GM21381 (cell line): ENCODE results near the gene MECP2.

ENCODE experiments used
- ATAC-seq: cut with Tn5 transposase; IDR thresholded peaks from one replicate; pipeline ENCODE4 v1.9.1; 2021; ENCODE audit warnings: mild to moderate bottlenecking, moderate library complexity; ENCODE audit not compliant: unreplicated experiment

Gene MECP2

GRCh38 chrX:154116426-154117211 is 19.1 kb upstream of the MECP2 start:
- ATAC-seq, result no peak

DNA sequence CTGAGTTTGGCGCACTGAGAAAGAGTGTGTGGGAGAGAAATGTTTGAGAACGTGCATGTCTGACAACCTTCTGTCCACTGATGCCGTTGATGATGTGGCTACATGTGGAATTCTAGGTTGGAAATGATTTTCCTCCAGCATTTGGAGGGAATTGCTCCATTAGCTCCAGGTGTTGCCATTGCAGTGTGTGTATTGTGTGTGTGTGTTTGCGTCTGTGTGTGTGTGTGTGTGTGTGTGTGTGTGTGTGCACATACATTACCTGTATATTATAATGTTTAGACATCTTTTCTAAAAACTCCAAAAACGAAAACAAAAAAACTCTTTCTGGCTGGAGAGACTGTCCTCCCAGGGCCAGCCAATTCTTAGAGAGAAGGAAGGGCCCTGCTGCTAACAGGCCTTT is 18.2 kb upstream of the MECP2 start:
- ATAC-seq, result no peak

DNA sequence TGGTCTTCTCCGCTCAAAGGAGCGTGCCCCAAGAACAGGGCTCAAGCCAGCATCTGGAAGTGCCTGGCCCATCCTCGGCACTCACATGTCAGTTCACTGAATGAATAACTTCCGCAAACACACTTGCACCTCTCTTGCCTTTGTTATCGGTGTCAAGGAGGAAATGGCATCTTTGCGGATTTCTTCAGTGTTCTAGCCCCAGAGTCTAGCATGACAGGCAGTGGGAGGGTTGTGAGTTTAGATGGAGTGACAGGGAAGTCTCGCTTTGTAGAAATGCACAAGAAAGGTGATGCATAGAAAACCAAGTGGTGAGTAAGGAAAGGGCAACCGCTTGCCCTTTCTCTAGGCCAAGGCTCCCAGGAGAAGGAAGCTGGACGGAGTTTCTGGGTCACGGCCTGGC is 17.6 kb upstream of the MECP2 start:
- ATAC-seq, result no peak

DNA sequence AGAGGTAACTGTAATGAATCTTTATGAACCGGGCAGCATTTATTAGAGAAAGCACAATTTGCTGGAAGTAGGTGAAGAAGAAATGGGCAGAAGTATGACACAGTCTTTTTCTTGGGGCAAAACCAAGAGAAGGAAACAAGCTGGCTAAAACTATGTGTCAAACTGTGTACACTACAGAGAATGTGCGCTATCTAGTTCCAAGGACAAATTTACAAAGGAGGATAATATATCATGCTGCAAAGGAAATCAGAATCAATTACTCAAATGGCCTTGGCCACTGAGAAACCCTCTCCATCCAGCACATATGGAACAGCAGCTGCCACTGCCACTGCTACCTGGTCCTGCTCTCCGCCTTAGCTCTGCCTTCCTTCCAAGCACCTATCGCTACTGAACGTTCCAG is 17.1 kb upstream of the MECP2 start:
- no peak for ATAC-seq

DNA sequence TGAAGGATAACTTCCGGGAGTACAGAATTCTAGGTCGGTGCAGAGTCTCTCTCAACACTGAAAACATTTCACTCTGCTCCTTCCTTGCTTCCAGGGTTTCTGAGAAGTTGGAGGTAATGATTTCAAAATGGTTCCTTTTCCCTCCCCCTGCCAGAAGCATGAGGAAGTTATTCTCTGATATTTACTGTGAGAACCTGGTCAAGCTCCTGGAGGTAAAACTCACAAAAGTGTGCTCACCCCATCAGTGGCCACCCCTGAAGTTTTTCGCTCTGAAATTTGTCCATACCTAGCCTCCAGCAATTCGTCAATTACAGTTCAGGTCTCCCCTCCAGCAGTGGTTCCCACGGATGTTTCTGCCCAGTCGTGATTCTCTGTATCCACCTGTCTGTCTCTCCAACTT is 16.2 kb upstream of the MECP2 start:
- ATAC-seq, result no peak

DNA sequence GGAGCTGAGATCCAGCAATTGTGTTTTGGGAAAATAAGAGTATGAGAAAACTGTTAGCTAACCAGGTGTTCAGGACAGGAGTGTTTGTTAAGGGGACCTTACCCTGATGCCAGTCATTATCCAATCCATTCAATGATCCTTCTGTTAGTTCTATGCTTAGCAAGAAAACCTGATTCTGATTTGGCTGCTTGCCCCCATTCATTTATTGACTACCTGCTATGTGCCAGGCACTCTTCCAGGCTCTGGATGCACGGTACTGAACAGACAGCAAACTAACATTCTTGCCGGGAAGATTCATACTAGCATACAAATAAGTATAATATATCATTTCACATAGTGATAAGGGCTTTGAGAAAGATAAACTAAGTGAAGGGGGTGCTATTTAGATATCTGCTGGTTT is 1.0 kb upstream of the MECP2 start:
- no peak for ATAC-seq

DNA sequence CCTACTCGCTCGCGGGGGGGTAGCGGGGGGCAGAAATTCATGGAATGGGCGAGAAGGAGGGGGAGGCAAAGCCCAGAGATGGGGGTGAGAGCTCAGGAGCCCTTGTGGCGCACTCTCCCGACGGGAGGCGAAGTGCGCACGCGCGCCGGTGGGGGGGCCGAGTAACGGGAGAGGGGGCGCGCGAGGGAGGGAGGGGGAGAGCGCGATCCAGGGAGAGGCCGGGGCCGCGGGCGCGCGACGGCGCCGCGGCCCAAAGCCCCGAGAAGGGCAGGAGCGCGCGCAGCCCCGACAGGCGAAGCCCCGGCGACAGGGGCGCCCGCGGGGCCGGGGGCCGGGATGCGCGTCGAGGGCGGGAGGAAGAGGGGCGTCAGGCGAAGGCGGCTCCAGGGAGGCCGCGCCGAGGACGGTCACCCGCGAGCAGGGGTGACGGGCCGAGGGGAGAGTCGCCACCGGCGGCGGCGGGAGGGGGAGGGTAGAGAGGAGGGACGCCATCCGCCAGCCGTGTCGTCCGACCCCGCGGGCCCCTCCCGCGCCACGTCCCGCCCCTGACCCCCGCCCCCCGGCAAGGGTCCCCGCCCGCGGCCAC is 421 bp downstream of the MECP2 start:
- ATAC-seq, result peak; percentile 29

- ATAC-seq, result no peak
Observed at GRCh38 chrX:154096140-154097002, 1.1 kb downstream of the MECP2 start.

DNA sequence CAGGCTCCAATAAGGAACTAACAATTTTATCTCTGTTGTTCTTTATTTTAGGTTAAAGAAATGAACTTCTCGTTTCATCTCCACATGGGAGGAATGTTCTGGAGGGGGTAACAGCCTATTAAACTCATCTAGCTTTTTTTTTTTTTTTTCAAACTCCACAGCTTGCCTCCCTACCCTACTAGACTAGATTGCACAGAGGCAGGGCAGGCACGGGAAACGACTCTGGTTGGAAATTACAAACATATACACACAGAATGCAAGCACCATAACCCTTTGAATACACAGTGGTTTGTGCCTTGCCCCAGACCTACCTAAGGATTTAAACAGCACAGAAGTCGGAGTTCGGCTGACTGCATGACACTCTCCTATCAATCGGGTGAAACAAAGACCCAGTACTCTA is 2.7 kb downstream of the MECP2 start:
- no peak for ATAC-seq

DNA sequence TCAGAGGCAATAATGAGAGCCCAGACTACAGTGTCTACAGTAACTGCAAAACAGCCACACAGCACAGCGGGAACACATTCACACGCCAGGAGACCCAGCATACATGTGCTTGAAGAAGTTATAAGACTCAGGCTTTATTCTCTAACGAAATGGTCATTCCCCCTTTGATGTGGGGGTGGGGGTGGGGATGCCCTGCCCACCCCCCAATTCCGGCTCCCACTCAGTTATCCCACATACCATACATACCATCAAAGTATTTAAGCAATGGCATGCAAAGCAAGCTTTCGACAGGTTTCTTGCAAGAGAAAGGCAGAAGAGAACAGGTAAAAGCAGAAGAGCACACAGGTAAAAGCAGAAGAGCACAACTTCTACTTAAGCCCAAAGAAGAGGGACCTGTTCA is 3.6 kb downstream of the MECP2 start:
- ATAC-seq, result no peak

DNA sequence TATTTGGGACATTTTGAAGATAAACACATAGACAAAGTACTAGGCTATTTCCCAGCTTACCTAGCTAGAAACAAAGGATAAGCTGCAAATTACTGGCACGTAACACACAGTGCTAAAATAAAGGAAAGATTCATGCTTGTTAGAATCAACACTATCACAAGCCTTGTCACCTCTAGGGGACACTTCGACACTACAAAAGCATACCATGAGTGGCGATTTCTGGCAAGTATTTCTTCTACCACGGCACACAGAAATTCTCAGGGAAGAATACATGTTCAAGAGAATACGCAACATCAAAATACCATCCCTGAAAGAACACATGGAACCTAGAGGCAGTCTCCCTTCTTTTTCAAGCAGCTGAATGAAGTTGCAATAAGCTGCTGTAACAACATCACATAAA is 5.1 kb downstream of the MECP2 start:
- no peak for ATAC-seq

GRCh38 chrX:154091678-154092077 is 5.8 kb downstream of the MECP2 start:
- ATAC-seq, result no peak

DNA sequence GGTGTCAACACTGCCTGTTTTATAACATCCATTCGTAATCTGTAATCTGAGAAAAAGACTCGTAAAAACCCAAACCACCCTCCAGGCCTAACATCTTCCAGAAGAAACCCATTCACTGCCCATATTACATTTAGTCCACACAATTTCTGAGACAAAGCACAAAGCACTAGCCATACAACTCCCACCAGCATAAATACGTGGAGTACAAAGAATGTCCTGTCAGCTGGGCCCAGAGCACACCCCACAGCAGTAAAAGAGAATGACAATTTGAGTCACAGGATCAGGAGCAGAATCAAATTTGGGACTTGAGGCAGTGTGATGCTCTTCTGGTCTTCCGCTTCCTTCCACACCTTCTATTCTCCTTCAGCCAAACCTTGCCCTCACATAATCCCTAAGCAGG is 6.8 kb downstream of the MECP2 start:
- ATAC-seq, result no peak

- no peak for ATAC-seq
Observed at GRCh38 chrX:154084449-154085300, 12.8 kb downstream of the MECP2 start.

DNA sequence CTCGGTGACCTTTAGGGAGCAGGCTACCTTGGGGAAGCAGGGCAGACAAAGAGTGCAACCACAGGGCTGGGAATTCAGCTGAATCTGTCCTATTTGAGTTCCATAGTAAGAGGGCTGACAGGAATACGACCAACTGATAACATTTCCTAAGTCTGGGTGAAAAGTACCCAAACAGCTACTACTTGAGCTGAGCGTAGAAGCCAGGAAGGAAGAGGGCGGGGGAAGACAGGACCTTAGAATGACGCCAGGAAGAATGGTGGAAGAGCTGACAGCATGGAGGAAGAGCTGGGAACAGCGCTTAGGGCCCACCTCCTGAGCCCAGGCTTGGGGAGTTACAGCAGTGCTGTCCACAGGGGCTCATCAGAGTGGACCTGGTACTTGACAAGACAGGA is 14.4 kb downstream of the MECP2 start:
- no peak for ATAC-seq

DNA sequence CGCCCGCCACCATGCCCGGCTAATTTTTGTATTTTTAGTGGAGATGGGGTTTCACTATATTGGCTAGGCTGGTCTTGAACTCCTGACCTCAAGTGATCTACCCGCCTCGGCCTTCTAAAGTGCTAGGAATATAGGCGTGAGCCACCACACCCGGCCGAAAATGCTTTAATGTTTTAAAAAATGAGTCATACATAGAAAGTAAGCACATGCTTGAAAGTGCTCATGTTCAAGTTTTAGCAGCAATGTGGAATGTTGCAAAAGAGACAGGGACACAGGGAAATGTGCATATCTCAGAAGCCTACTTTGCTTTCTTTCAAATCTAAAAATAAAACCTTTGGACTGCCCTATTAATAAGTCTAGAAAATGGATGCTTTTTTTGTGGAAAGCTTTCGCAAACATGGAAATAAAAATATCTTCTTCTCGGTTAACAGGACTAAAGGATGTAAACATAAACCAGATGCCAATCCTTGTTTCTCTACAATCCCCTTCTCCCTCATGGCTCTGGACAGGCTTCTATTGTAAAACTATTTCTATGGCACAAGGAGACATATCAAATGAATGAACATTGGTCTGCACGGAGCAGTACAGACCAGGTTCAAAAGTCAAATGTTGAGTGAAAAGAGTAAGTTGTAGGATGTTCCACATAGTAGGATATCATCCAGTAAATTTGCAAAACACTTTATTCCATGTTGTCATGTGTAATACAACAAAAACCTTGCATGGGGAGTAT is 15.0 kb downstream of the MECP2 start:
- ATAC-seq, result no peak

DNA sequence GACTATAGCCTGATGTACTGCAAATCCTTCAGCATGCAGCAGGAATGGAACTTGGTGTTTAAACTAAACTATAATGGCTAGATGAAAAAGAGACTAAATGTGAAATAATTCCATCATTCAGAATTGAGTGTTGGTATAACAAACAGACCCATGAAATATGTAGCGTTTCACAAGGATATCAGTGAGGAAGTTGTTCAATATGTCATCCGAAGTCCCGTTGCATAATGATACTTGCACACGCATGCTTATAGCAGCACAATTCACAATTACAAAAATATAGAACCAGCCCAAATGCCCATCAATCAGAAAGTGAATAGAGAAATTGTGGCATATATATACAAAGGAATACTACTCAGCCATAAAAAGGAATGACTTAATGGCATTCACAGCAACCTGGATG is 20.4 kb downstream of the MECP2 start:
- no peak for ATAC-seq

DNA sequence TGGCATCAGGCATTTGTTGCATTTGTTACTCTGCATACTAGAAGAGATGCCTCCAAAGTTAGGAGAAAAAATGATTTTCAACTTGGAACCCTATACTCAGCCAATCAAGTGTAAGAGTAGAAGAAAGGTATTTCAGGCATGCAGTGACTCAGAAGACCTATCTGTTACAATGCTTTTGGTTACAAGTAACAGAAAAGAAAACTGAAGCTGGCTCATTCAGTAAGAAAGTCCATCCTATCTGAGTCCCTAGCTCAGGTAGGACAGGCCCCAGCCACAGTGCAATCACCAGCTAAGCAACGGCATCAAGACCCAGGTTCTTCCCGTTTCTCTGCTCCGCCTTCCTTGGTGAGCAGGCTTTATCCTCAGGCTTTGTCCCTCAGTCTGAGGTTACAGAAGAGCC is 23.3 kb downstream of the MECP2 start:
- ATAC-seq, result no peak

GRCh38 chrX:154072192-154072591 is 25.3 kb downstream of the MECP2 start:
- no peak for ATAC-seq

GRCh38 chrX:154068560-154068959 is 29.0 kb downstream of the MECP2 start:
- ATAC-seq, result no peak
